Measurements from ENCODE around the gene ANKRA2.
"Not testable (repeated sequence)": the region's sequence is repeated elsewhere in the genome, so short reads cannot be mapped to it uniquely, and the experiment has no call there.

Gene ANKRA2

GRCh38 chr5:73544429-73545402, 20.7 kb downstream of the ANKRA2 start:
- DNase-seq = peak; percentile 70

GRCh38 chr5:73542020-73542419, 23.4 kb downstream of the ANKRA2 start:
- DNase-seq = no peak

- DNase-seq = no peak
These were observed 25.2 kb downstream of the ANKRA2 start for GRCh38 chr5:73540192-73540591.

GRCh38 chr5:73539730-73540129, 25.7 kb downstream of the ANKRA2 start:
- DNase-seq = no peak

- DNase-seq = no peak
These were observed 30.5 kb downstream of the ANKRA2 start for GRCh38 chr5:73534971-73535370.

- no peak for DNase-seq
These were observed 31.3 kb downstream of the ANKRA2 start for GRCh38 chr5:73534011-73534644.

- DNase-seq = no peak
These were observed 33.2 kb downstream of the ANKRA2 start for GRCh38 chr5:73532195-73532594.

GRCh38 chr5:73531356-73531755, 34.1 kb downstream of the ANKRA2 start:
- no peak for DNase-seq

GRCh38 chr5:73529081-73529480, 36.4 kb downstream of the ANKRA2 start:
- no peak for DNase-seq

- DNase-seq = no peak
These were observed 37.2 kb downstream of the ANKRA2 start for GRCh38 chr5:73528248-73528647.

GRCh38 chr5:73525606-73526203, 39.7 kb downstream of the ANKRA2 start:
- DNase-seq = no peak

GRCh38 chr5:73523861-73524260, 41.6 kb downstream of the ANKRA2 start:
- no peak for DNase-seq

- no peak for DNase-seq
These were observed 42.5 kb downstream of the ANKRA2 start for GRCh38 chr5:73522989-73523388.

- peak; percentile 49 for DNase-seq
These were observed 45.7 kb downstream of the ANKRA2 start for GRCh38 chr5:73519531-73520283.

GRCh38 chr5:73515232-73515631, 50.2 kb downstream of the ANKRA2 start:
- peak; percentile 89 for DNase-seq

GRCh38 chr5:73514418-73514817, 51.0 kb downstream of the ANKRA2 start:
- DNase-seq = peak; percentile 61

- no peak for DNase-seq
These were observed 51.4 kb downstream of the ANKRA2 start for GRCh38 chr5:73513996-73514395.

GRCh38 chr5:73508521-73508920, 56.9 kb downstream of the ANKRA2 start:
- DNase-seq = not testable (repeated sequence)

- DNase-seq = peak; percentile 6
These were observed 58.4 kb downstream of the ANKRA2 start for GRCh38 chr5:73507062-73507461.

- DNase-seq = no peak
These were observed 58.9 kb downstream of the ANKRA2 start for GRCh38 chr5:73506459-73506955.

All from DMS79 (cell line).